ENCODE results near the gene NAGPA. TPM values are rescaled to one million over a fixed set of nuclear protein-coding genes. Genes with fewer than 3 reads are reported as not detected.
"Not testable (repeated sequence)": the region's sequence is repeated elsewhere in the genome, so short reads cannot be mapped to it uniquely, and the experiment has no call there.

Gene NAGPA
- 11.8 and 16.0 TPM in 2 replicates for total RNA-seq (2012; rRNA removed)

- Histone ChIP-seq H3K4me2 (ENCODE audit: low read length) (peak within 1 kb of the TSS; percentile 94), H3K9me3 (replicated peaks; ENCODE audit: low read length) (no peaks in the 10 kb centered on the region), H3K4me3 (ENCODE audit: low read length) (peak within 1 kb of the TSS; percentile 91), H3K4me1 (ENCODE audit: control insufficient read depth, insufficient read depth, low read length) (peaks cover 15% of the 10 kb centered on the region), H3K27me3 (ENCODE audit: control insufficient read depth, insufficient read depth, low read length) (no peaks in the 10 kb centered on the region), H3K9ac (ENCODE audit: low read depth, low read length) (peak within 1 kb of the TSS; percentile 83), H3K36me3 (ENCODE audit: insufficient read depth, low read length) (no peaks in the 10 kb centered on the region)
Observed at GRCh38 chr16:5033256-5034166, at the start of gene NAGPA. Gene NAGPA, minus strand, starts transcription at chr16:5033935. Its CDS starts 21 bp downstream, at chr16:5033914.

- H3K4me2 ChIP-seq (ENCODE audit: low read length); H3K4me1 ChIP-seq (ENCODE audit: control insufficient read depth, insufficient read depth, low read length); H3K27me3 ChIP-seq (ENCODE audit: control insufficient read depth, insufficient read depth, low read length); H3K9ac ChIP-seq (ENCODE audit: low read depth, low read length); H3K9me3 ChIP-seq (replicated peaks; ENCODE audit: low read length); H3K4me3 ChIP-seq (ENCODE audit: low read length): not testable (repeated sequence)
- H3K36me3 ChIP-seq (ENCODE audit: insufficient read depth, low read length), result peaks cover 30% of the 10 kb centered on the region
Observed at GRCh38 chr16:5080996-5081395, 47.3 kb upstream of the NAGPA start.

GRCh38 chr16:5080461-5080860 is 46.7 kb upstream of the NAGPA start:
- H3K4me3 ChIP-seq (ENCODE audit: low read length); H3K4me2 ChIP-seq (ENCODE audit: low read length); H3K9me3 ChIP-seq (replicated peaks; ENCODE audit: low read length); H3K4me1 ChIP-seq (ENCODE audit: control insufficient read depth, insufficient read depth, low read length); H3K27me3 ChIP-seq (ENCODE audit: control insufficient read depth, insufficient read depth, low read length); H3K9ac ChIP-seq (ENCODE audit: low read depth, low read length): not testable (repeated sequence)
- H3K36me3 ChIP-seq (ENCODE audit: insufficient read depth, low read length), result peaks cover 30% of the 10 kb centered on the region

GRCh38 chr16:5078626-5079025 is 44.9 kb upstream of the NAGPA start:
- Histone ChIP-seq H3K27me3 (ENCODE audit: control insufficient read depth, insufficient read depth, low read length) (no peaks in the 10 kb centered on the region), H3K36me3 (ENCODE audit: insufficient read depth, low read length) (peaks cover 24% of the 10 kb centered on the region), H3K9me3 (replicated peaks; ENCODE audit: low read length) (no peaks in the 10 kb centered on the region), H3K4me1 (ENCODE audit: control insufficient read depth, insufficient read depth, low read length) (no peaks in the 10 kb centered on the region), H3K9ac (ENCODE audit: low read depth, low read length) (no peak overlapping the region), H3K4me2 (ENCODE audit: low read length) (no peak overlapping the region), H3K4me3 (ENCODE audit: low read length) (no peak overlapping the region)

GRCh38 chr16:5077304-5077703 is 43.6 kb upstream of the NAGPA start:
- no peak overlapping the region for H3K4me2 ChIP-seq (ENCODE audit: low read length)
- peaks cover 21% of the 10 kb centered on the region for H3K36me3 ChIP-seq (ENCODE audit: insufficient read depth, low read length)
- H3K9ac ChIP-seq (ENCODE audit: low read depth, low read length), result no peak overlapping the region
- no peak overlapping the region for H3K4me3 ChIP-seq (ENCODE audit: low read length)
- H3K9me3 ChIP-seq (replicated peaks; ENCODE audit: low read length), result no peaks in the 10 kb centered on the region
- H3K4me1 ChIP-seq (ENCODE audit: control insufficient read depth, insufficient read depth, low read length), result peaks cover 10% of the 10 kb centered on the region
- no peaks in the 10 kb centered on the region for H3K27me3 ChIP-seq (ENCODE audit: control insufficient read depth, insufficient read depth, low read length)

GRCh38 chr16:5075637-5076036 is 41.9 kb upstream of the NAGPA start:
- Histone ChIP-seq H3K4me3 (ENCODE audit: low read length) (no peak overlapping the region), H3K27me3 (ENCODE audit: control insufficient read depth, insufficient read depth, low read length) (no peaks in the 10 kb centered on the region), H3K4me1 (ENCODE audit: control insufficient read depth, insufficient read depth, low read length) (peaks cover 15% of the 10 kb centered on the region), H3K36me3 (ENCODE audit: insufficient read depth, low read length) (peaks cover 21% of the 10 kb centered on the region), H3K9me3 (replicated peaks; ENCODE audit: low read length) (no peaks in the 10 kb centered on the region), H3K9ac (ENCODE audit: low read depth, low read length) (no peak overlapping the region), H3K4me2 (ENCODE audit: low read length) (no peak overlapping the region)

GRCh38 chr16:5073771-5074170 is 40.0 kb upstream of the NAGPA start:
- not testable (repeated sequence) for H3K9me3 ChIP-seq (replicated peaks; ENCODE audit: low read length); H3K4me3 ChIP-seq (ENCODE audit: low read length); H3K4me2 ChIP-seq (ENCODE audit: low read length); H3K9ac ChIP-seq (ENCODE audit: low read depth, low read length); H3K27me3 ChIP-seq (ENCODE audit: control insufficient read depth, insufficient read depth, low read length)
- Histone ChIP-seq H3K4me1 (ENCODE audit: control insufficient read depth, insufficient read depth, low read length) (peaks cover 15% of the 10 kb centered on the region), H3K36me3 (ENCODE audit: insufficient read depth, low read length) (peaks cover 21% of the 10 kb centered on the region)

GRCh38 chr16:5073279-5073629 is 39.5 kb upstream of the NAGPA start:
- Histone ChIP-seq H3K4me1 (ENCODE audit: control insufficient read depth, insufficient read depth, low read length) (peaks cover 15% of the 10 kb centered on the region), H3K9ac (ENCODE audit: low read depth, low read length) (no peak overlapping the region), H3K4me2 (ENCODE audit: low read length) (peak overlapping the region; percentile 87), H3K27me3 (ENCODE audit: control insufficient read depth, insufficient read depth, low read length) (no peaks in the 10 kb centered on the region), H3K9me3 (replicated peaks; ENCODE audit: low read length) (no peaks in the 10 kb centered on the region), H3K36me3 (ENCODE audit: insufficient read depth, low read length) (peaks cover 18% of the 10 kb centered on the region), H3K4me3 (ENCODE audit: low read length) (peak overlapping the region; percentile 90)

- H3K9me3 ChIP-seq (replicated peaks; ENCODE audit: low read length), result no peaks in the 10 kb centered on the region
- H3K4me1 ChIP-seq (ENCODE audit: control insufficient read depth, insufficient read depth, low read length), result peaks cover 15% of the 10 kb centered on the region
- H3K9ac ChIP-seq (ENCODE audit: low read depth, low read length), result peak overlapping the region; percentile 88
- peak overlapping the region; percentile 90 for H3K4me3 ChIP-seq (ENCODE audit: low read length)
- H3K36me3 ChIP-seq (ENCODE audit: insufficient read depth, low read length), result peaks cover 18% of the 10 kb centered on the region
- peak overlapping the region; percentile 87 for H3K4me2 ChIP-seq (ENCODE audit: low read length)
- H3K27me3 ChIP-seq (ENCODE audit: control insufficient read depth, insufficient read depth, low read length), result peaks cover under 1% of the 10 kb centered on the region
Observed at GRCh38 chr16:5072334-5073278, 38.9 kb upstream of the NAGPA start.

- peak within 1 kb of the TSS; percentile 87 for H3K4me2 ChIP-seq (ENCODE audit: low read length)
Observed at GRCh38 chr16:5071681-5072333, 38.1 kb upstream of the NAGPA start, which contains the start of gene ALG1. Gene ALG1, plus strand, starts transcription at chr16:5071843. Its CDS starts 7 bp downstream, at chr16:5071850.

GRCh38 chr16:5071341-5071680 is 37.6 kb upstream of the NAGPA start:
- H3K4me1 ChIP-seq (ENCODE audit: control insufficient read depth, insufficient read depth, low read length), result peaks cover 15% of the 10 kb centered on the region
- H3K4me3 ChIP-seq (ENCODE audit: low read length), result peak overlapping the region; percentile 90

More at GRCh38 chr16:5071681-5072333, 38.1 kb upstream of the NAGPA start, which contains the start of gene ALG1:
- no peaks in the 10 kb centered on the region for H3K9me3 ChIP-seq (replicated peaks; ENCODE audit: low read length)
- H3K36me3 ChIP-seq (ENCODE audit: insufficient read depth, low read length), result peaks cover 14% of the 10 kb centered on the region
- peak within 1 kb of the TSS; percentile 88 for H3K9ac ChIP-seq (ENCODE audit: low read depth, low read length)
- peaks cover 9% of the 10 kb centered on the region for H3K27me3 ChIP-seq (ENCODE audit: control insufficient read depth, insufficient read depth, low read length)
- peak within 1 kb of the TSS; percentile 90 for H3K4me3 ChIP-seq (ENCODE audit: low read length)
- peaks cover 15% of the 10 kb centered on the region for H3K4me1 ChIP-seq (ENCODE audit: control insufficient read depth, insufficient read depth, low read length)

More at GRCh38 chr16:5071341-5071680, 37.6 kb upstream of the NAGPA start:
- H3K4me2 ChIP-seq (ENCODE audit: low read length), result peak overlapping the region; percentile 87
- no peaks in the 10 kb centered on the region for H3K9me3 ChIP-seq (replicated peaks; ENCODE audit: low read length)
- H3K27me3 ChIP-seq (ENCODE audit: control insufficient read depth, insufficient read depth, low read length), result peaks cover 9% of the 10 kb centered on the region
- peak overlapping the region; percentile 88 for H3K9ac ChIP-seq (ENCODE audit: low read depth, low read length)
- H3K36me3 ChIP-seq (ENCODE audit: insufficient read depth, low read length), result peaks cover 10% of the 10 kb centered on the region
